Amniotic epithelial cell (primary cell): Measurements from ENCODE around the gene ITGA11.
"Not testable (repeated sequence)": the region's sequence is repeated elsewhere in the genome, so short reads cannot be mapped to it uniquely, and the experiment has no call there.

Experiments
- DNase-seq: peaks from one replicate; pipeline ENCODE4 v3.0.0-alpha.2; 2010; ENCODE audit warnings: low read depth

Gene ITGA11

DNA sequence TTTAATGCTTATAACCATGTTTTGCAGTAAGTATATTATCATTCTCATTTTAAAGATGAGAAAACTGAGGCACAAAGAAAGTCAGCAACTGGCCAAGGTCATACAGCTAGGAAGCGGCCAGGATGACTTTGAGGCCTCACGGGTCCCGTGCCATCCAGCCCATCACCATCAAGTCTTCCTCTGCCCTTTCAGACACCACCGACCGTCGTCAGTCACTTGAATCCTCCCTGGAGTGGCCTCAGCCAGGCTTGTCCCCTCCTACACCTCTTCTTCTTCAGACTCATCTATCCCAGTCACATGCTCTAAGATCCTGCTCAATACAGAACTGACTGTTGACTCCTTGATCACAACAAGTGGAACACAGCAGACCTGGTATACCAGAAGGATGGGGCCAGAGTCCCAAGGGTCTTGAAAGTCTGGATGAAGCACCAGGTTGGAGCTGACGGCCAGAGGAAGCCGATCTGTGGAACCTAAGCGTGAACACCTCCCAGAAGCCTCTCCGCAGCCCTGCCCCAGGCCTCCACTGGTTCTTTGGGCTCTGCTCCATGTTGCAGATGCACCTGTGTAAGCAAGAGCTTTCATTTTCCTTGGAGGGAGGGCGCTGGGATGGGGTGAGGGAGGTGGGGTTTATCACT lies 22.1 kb downstream of the ITGA11 start:
- no peak for DNase-seq

DNA sequence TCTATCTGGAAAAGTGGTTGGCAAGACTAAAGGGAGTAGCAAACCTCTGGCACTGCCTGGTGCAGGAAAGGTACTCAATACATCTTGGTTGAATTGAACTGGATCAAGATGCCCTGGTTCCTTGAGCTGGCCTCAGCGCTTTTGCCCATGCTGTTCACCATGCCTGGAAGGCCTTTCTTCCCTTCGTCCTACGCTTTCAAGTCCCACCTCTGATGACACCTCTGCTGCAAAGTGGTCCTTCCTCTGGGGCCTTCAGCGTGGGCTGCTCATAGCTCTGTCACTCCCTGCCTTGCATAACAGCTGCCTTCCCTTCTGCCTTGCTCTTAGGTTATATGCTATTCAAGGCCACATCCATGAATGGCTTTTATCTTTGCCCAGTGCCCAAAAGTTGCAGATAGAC lies 23.0 kb downstream of the ITGA11 start:
- no peak for DNase-seq

DNA sequence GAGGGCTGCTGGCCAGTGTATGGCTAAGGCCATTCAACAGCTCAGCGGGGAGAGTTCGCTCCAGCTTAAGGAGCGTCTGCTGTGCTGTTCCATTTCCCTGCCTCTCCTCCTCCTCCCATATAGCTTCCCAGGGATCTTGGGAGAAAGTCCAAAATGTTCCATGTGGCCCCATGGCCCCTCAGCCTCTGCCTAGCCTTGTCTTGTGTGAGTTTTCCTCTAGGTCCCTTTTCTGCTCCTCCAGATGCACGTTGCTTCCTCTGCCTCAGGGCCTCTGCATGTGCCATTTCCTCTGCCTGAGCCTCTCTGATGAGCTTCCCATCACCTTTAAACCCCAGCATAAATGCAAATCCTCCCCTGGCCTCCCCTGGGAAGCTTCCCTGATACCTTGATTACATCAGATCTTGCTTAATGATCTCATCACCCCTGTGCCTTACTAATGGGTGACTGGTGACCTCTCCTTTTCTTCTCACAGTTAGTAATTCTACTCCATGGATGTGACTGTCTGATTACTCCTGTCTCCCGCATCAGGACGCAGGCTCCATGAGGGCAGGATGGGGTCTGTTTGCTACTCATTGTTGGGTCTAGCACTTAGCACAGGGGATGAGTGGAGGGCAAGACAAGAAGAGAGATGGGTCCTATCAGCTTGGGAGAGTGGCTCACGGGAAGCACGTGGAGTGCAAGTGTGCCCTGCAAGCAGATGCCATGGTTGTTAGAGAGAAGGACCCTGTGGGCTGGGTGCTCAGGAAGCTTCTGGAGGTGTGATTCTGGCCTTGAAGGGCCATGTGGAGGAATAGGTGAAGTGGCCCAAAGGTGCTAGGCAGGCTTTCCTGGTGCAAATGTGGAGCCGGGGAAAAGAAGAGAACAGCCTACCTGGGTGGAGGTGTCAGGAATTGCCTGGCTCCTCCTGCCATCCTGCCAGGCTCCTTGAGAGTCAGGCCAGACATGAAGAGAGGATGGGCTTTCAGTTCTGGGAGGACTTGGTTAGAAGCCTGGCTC lies 23.8 kb downstream of the ITGA11 start:
- DNase-seq = no peak

DNA sequence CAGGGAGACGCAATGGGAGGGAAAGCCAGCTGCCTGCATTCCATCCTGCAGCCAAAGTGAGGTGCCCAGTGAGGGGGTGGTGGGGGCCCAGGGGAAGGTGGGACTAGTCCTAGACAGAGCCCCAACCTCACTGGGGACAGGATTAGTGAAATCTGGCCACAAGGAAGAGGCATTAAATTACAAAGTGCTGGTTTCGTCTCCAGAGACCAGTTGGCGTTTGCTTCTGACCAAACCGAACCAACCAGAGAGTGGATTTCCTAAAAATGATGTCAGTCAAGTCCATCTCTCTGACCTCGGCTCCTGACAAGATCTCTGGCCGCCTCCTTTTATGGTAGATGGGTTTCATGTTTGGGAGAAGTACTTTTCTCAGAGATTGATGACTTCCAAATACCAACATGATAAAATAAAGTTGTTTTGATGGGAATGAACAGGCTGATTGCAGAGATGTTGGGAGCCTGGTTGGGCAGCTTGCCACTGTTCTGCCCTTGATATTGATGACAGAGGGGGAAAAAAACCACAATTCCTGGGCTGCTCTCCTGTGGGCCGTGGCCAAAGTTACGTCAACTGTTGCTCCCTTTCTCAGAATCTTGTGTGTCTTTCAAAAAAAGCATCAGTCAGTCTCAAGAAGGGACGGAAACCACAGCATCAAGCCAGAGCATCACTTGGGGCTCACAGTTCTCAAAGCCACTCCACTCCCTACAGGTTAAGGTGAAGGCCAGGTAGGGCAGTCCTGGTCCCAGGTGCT lies 24.6 kb downstream of the ITGA11 start:
- DNase-seq = peak; percentile 84

DNA sequence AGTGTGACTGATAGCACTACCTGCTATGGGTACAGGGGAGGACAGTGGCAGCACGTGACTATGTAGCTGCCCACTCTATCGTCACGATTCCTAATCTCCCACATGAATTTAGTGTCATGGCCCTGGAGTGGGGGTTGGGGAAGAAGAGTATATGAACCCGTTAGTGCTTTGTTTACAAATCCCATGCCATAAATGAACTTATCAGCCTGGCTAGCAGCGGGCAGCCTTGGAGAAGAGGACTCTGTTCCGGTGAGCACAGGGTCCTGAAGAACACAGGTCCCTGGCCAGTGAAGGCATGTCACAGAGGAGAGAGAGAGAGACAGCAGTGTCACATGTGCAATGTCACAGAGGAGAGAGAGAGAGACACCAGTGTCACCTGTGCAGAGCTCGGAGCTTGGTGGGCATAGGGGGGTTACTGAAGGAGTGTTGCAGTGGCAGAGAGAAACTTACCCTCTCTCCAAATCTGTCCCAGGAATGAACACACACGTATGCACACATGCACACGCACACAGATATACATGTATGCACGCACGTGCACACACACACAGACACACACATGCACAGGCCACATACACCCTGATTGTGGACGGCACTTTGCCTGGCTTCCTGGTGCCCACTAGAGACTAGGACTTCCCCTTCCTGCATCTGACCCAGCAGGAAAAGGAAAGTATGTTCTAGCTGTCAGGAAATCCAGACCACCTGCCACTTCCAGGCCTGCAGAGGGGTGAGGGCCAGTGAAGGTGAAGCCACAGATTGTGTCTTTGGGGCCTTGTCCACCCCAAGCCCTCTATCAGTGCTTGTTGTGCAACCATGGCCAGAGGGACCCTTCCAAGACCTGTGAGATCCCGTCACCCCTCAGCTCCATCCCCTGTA lies 26.3 kb downstream of the ITGA11 start:
- no peak for DNase-seq

DNA sequence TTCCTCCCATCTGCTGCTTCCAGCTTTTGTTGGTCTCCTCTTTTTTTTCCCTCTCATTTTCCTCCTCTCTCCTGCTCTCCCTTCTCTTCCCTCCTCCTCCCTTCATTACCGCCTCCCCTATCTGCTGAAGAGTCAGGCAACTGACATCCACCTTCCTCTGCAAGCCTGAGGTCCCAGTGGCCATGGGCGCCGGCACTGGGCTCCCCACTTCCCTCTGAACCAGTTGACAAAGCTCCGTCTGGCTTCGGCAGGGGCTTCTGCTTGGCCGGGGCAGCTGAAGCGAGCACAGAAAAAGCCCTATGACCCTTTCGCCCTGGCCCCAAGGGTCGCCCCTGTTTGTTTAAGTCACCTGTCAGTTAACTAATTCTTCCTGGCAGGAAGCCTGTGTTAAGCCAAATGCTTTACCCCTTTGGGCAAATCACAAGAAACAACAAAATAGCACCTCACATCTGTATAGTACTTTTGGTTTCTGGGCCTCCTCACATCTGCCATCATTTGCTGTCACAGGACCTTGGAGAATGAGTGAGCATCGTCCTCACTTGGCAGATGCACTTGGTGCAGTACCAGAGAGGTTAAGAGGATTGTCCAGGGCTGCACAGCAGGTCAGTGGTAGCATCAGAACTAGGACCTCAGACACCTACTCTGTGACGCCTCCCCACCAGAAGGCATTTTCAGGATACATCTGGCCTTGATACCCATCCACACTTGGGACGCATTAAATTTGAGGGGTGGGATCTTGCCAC lies 27.7 kb downstream of the ITGA11 start:
- no peak for DNase-seq

DNA sequence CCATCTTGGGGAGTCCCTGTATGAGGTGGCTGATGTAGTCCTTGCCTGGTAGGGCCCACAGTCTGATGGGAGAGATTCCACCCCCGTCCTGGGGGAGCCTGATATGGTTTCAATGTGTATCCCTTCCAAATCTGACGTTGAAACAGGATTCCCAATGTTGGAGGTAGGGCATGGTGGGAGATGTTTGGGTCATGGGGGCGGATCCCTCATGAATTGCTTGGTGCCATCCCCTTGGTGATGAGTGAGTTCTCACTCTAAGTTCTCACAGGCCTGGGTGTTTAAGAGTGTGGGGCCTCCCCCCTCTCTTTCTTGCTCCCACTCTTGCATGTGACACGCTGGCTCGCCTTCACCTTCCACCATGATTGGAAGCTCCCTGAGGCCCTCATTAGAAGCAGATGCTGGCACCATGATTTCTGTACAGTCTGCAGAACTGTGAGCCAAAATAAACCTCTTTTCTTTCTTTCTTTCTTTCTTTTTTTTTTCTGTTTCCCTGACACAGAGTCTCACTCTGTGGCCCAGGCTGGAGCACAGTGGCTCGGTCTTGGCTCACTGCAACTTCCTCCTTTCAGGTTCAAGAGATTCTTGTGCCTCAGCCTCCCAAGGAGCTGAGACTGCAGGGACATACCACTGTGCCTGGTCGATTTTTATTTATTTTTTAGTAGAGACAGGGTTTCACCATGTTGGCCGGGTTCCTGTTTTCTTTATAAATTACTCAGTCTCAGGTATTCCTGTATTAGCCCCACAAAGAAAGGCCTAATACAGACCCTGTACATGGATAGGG lies 28.6 kb downstream of the ITGA11 start:
- no peak for DNase-seq

DNA sequence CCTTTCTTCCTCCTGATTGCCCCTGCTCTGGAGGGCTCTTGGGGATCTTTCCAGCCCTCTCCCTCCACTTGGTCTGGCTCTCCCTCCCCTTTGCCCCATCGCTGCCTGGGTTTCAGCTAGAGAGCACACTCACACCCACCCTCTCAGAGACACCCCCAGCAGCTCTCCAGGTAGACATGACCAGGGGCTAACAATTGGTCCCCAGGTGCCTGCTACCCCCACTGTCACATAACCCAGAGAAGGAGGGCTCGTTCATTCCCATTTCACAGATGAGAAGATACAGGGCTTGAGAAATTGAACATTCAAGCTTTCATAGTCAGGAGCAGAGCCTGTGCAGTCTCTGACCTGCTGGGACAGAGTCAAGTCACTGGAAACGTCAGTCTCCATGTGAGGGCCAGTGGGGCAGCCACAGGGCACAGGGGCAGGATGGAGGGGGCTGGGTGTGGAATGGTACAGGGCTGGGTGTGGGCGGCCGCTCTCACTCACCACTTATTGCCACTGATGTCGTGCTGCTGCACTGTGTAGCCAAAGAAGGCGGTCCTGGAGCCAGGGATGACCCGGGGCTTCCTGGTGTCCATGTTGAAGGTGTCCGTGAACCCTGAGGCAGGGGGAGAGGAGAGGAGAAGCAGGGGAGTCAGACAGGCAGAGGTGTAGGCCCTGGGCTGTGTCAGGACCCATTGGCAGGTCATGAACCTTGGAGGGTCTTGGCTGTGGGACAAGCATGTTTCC lies 29.4 kb downstream of the ITGA11 start:
- DNase-seq = no peak

DNA sequence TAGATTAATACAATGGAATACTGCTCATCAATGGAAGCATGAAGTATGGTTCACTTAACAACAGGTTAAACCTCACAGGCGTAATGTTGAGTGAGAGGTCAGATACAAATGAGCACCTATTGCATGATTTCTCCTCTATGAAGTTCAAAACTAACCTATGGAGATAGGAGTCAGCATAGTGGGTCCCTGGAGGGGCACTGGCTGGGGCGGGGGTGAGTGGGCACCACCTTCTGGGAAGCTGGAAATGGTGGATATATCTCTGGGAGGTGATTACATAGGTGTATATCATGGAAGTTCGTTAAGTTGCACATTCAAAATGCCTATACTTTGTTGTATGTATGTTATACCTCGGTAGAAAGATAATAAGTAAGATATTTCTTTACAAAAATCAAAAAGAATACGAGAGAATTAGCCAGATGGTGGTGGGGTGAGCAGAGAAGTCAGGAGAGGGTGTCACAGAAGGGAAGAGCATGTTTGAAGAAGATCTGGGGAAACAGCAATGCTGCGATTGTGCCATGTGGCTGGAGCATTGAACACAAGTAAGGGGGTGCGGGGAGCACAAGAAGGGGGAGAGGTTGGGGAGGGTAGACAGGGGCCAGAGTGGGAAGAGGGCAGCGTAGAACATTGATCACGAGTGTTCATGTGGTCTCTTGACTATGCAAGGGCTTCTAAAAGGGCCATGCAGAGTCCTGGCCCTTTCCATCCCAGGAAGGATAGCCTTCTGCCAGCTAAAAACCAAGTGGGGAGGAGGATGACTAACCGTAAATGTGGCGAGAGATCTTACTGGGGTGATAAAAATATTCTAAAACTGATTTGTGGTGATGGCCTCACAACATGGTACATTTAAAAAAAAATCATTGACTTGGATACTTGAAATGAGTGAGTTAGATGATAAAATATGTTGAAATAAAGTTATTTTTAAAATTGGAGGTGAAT lies 30.2 kb downstream of the ITGA11 start:
- no peak for DNase-seq

DNA sequence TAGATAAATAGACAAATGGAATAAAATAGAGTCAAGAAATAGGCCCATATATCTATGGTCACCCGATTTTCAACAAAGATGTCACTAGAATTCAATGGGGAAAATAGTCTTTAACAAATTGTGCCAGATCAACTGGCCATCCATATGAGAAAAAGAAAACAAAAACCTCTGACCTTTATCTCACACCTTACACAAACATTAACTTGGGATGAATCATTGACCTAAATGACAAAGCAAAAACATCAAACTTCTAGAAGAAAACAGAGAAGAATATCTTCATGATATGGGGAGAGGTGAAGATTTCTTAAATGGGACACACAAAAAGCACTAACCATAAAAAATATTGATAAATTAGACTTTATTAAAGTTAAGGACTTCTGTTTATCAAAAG lies 31.9 kb downstream of the ITGA11 start:
- peak; percentile 48 for DNase-seq

DNA sequence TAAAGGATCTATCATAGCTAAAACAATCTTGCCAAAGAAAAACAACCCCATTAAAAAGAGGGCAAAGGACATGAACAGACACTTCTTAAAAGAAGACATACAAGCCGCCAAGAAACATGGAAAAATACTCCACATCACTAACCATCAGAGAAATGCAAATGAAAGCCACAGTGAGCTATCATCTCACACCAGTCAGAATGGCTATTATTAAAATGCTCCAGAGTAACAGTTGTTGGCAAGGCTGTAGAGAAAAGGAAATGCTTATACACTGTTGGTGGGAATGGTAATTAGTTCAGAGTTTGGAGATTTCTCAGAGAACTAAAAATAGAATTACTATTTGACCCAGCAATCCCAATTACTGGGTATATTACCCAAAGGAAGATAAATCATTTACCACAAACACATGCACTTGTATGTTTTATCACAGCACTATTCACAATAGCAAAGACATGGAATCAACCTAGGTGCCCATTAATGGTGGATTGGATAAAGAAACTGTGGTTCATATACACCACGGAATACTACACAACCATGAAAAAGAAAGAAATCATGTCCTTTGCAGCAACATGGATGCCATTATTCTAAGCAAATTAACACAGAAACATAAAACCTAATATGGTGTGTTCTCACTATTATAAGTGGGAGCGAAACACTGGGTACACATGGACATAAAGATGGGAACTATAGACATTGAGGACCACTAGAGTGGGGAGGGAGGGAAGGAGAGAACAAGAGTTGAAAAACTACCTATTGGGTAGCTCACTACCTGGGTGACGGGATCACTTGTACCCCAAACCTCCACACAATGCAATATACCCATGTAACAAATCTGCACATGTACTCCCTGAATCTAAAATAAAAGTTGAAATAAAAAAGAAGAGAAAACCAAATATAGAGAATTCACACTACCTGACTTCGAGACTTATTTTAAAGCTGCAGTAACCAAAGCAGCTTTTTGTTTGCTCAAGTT lies 32.6 kb downstream of the ITGA11 start:
- no peak for DNase-seq

DNA sequence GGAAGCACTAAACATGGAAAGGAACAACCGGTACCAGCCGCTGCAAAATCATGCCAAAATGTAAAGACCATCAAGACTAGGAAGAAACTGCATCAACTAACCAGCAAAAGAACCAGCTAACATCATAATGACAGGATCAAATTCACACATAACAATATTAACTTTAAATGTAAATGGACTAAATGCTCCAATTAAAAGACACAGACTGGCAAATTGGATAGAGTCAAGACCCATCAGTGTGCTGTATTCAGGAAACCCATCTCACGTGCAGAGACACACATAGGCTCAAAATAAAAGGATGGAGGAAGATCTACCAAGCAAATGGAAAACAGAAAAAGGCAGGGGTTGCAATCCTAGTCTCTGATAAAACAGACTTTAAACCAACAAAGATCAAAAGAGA lies 34.0 kb downstream of the ITGA11 start:
- not testable (repeated sequence) for DNase-seq

DNA sequence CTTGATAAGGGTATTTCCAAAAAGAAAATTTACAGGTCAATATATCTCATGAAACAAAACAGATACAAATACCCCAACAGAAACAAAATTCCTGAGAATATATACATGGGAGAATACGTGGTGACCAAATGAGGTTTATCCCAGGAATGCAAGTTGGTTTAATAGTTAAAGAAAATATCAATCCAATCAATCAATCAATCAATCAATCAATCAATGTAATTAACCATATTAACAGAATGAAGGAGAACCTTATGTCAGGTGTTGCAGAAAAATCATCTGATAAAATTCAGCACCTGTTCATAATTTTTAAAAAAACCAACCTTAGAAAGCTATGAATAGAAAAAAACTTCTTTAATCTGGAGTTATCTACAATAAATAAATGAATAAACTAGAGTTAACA lies 35.9 kb downstream of the ITGA11 start:
- DNase-seq = no peak

DNA sequence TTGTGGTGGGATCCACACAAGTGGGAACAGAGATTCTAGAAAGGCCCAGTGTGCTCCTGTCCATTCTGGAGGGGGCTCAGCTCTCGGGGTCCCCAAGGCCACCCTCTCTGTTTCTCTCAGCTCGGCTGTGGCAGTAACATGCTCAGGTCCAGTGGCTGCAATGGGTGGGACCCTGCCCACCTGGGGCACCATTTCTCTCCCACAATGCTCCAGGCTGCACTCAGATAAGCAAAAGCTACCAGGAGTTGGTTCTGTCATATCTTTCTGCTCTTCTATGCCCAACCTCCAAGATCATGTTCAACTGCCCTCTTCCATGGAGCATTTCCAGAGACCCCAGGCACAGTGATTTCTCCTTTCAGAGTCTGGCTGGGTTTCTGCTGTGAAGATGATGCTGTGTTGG lies 40.8 kb downstream of the ITGA11 start:
- no peak for DNase-seq

DNA sequence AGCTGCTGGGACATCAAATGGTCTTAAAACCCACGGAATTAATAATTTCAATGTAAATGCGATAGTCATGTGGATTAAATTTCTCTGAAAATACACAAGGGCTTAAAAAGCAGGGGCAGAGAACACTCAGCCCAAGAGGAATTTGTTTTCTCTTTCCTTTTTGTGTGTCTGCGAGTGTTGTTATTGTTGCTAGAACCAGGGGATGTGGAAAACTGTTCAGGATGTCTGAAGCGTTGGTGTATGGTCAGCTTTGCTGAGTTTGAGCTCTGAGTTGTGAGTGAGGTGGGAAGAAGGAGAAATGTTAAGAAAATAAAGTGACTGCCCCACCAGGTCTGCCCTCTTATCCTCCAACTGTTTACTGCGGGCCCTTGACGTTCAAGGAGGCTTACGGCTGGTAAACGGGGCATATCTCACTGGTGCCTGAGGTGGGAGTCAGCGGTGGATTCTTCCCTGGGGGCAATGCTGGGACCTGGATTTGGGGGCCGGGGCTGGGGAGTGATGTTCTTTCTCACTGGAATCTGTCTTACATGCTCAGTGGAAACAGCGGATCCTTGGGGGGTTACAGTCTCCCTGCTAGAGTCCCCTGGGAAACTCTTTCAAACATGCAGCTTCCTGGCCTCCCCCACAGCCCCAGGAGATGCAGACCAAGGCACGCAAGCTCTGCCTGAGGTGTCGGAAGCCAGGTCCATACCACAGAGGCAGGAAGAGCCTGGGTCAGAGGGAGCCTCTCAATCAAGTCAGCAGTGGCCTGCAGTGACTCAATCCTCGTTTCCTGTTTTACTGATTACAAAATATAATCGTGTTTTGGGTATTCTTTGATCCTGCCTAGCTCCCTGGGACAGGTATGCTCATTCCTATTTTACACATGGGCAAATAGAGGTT lies 41.8 kb downstream of the ITGA11 start:
- peak; percentile 89 for DNase-seq
